DLD1 (cell line): ENCODE data around the gene ERFL.
"Not testable (repeated sequence)": the region's sequence is repeated elsewhere in the genome, so short reads cannot be mapped to it uniquely, and the experiment has no call there.

Experiments
- in situ Hi-C: cut with HindIII; loops from 2 replicates; pipeline ENCODE4 v1.10.0; 2017; ENCODE audit warnings: low sequenced_read_pairs

Gene ERFL

GRCh38 chr19:41915021-41915775 lies 13.1 kb downstream of the ERFL start:
- in situ Hi-C loops: no loop called here

- in situ Hi-C loops: not testable (repeated sequence)
Observed at GRCh38 chr19:41914424-41914834, 13.8 kb downstream of the ERFL start.

GRCh38 chr19:41913538-41914423 lies 14.5 kb downstream of the ERFL start:
- in situ Hi-C loops: no loop called here

- in situ Hi-C loops: no loop called here
Observed at GRCh38 chr19:41912899-41913537, 15.2 kb downstream of the ERFL start.

GRCh38 chr19:41911889-41912731 lies 16.1 kb downstream of the ERFL start:
- in situ Hi-C loops: no loop called here

GRCh38 chr19:41910992-41911888 lies 17.0 kb downstream of the ERFL start:
- in situ Hi-C loops: no loop called here

- in situ Hi-C loops: no loop called here
Observed at GRCh38 chr19:41910240-41910991, 17.8 kb downstream of the ERFL start.

GRCh38 chr19:41909706-41910105 lies 18.5 kb downstream of the ERFL start:
- in situ Hi-C loops: no loop called here

- in situ Hi-C loops: no loop called here
Observed at GRCh38 chr19:41908724-41909464, 19.4 kb downstream of the ERFL start.

GRCh38 chr19:41907994-41908615 lies 20.1 kb downstream of the ERFL start:
- in situ Hi-C loops: no loop called here

GRCh38 chr19:41906916-41907680 lies 21.2 kb downstream of the ERFL start:
- in situ Hi-C loops: no loop called here

GRCh38 chr19:41906271-41906670 lies 22.0 kb downstream of the ERFL start:
- in situ Hi-C loops: no loop called here

GRCh38 chr19:41905273-41906002 lies 22.8 kb downstream of the ERFL start:
- in situ Hi-C loops: no loop called here

GRCh38 chr19:41904118-41904870 lies 24.0 kb downstream of the ERFL start:
- in situ Hi-C loops: no loop called here

- in situ Hi-C loops: no loop called here
Observed at GRCh38 chr19:41903193-41903953, 24.9 kb downstream of the ERFL start.
